GM18909 (cell line): ENCODE data around the gene IGF1R.

Experiments used
- ATAC-seq: cut with Tn5 transposase; IDR thresholded peaks from one replicate; pipeline ENCODE4 v1.9.1; 2021; ENCODE audit warnings: mild to moderate bottlenecking; ENCODE audit not compliant: unreplicated experiment, poor library complexity

IGF1R gene

GRCh38 chr15:98720577-98721565 lies 72.5 kb downstream of the IGF1R start:
- ATAC-seq: no peak

DNA sequence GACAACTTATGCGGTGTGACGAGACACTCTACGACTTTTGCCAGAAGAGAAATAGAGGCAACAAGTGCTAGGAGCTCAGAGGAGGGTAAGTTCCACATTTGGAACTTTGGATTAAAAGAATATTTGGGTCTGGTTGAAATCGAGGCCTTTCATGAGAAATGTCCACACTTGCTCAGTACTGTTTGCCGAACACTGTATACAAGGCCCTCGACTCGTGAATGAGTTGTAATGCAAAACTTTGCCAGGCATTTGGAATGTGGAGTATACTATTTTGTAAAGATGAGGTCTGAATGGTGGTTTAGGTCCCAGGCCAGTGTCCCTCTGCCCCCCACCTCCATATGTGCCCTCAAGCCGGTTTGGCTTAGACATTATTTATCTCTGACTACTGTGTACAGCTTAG lies 73.9 kb downstream of the IGF1R start:
- no peak for ATAC-seq

DNA sequence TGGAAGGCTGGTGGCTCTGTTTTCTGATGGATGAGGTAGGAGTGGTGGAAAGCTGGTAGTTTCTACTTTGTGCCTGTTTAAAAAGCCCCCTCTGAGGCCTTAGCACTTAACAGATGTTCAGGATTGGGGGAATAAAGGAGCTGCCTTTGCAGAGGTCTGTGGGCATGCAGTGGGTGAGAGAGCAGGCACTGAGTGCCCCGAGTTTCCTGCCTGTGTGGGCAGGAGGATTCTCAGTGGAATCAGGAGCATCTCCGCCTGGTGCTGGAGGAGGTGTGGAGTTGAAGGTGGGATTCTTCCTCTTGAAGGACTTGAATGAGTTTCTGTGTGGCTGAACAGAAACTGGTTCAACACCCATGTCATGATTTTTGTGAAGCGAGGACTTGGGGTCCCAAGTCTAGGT lies 74.3 kb downstream of the IGF1R start:
- ATAC-seq: no peak

DNA sequence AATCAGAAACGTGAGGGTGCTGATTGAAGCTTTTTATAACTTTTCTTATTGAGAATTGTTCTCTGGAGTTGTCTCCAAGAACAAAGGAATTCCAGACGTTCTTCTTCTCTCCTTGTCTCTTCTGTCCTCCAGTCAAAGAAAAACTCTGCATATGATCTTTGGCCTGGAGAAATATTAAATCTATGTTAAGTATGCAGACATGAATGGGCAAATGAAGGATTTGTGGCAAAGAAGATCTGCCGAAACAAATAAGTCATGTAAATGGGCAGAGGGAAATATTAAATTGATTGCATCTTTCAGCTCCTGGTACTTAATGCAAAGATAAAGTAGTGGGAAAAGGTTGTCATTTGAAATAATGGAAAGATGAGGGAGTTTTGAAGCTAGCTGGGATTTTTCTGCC lies 74.9 kb downstream of the IGF1R start:
- ATAC-seq: no peak

DNA sequence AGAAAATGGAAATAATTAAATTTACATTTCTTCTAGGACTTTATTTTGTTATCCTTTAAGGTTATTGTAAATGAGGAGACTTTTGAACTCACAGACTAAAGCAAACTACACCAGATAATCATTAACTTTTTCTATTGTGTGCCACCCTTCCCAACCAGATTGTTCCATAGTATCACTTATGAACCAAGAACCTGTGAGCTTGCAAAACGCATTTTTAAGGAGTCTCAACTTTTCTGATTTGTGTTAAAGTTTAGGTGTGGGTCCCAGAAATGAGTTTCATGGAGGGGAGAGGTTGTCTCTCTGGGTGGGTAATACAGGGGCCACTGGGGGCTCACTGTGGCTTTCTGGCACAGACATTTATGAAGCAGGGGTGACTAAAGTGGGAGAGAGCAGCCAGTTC lies 75.7 kb downstream of the IGF1R start:
- ATAC-seq: no peak

- no peak for ATAC-seq
Observed at GRCh38 chr15:98724494-98724893, 76.2 kb downstream of the IGF1R start.

DNA sequence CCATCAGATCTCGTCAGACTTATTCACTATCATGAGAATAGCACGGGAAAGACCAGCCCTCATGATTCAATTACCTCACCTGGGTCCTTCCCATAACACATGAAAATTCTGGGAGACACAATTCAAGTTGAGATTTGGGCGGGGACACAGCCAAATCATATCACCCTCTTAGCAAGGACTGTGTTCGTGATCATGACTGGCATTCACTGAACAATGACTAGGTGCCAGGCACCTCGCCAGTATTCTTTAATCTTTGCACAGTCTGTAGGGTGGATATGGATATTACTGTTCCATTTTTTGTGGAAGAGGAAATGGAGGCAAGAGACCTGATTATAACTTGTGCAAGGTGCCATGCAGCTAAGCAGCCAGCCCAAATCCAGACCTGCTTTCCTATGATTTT lies 77.5 kb downstream of the IGF1R start:
- no peak for ATAC-seq

DNA sequence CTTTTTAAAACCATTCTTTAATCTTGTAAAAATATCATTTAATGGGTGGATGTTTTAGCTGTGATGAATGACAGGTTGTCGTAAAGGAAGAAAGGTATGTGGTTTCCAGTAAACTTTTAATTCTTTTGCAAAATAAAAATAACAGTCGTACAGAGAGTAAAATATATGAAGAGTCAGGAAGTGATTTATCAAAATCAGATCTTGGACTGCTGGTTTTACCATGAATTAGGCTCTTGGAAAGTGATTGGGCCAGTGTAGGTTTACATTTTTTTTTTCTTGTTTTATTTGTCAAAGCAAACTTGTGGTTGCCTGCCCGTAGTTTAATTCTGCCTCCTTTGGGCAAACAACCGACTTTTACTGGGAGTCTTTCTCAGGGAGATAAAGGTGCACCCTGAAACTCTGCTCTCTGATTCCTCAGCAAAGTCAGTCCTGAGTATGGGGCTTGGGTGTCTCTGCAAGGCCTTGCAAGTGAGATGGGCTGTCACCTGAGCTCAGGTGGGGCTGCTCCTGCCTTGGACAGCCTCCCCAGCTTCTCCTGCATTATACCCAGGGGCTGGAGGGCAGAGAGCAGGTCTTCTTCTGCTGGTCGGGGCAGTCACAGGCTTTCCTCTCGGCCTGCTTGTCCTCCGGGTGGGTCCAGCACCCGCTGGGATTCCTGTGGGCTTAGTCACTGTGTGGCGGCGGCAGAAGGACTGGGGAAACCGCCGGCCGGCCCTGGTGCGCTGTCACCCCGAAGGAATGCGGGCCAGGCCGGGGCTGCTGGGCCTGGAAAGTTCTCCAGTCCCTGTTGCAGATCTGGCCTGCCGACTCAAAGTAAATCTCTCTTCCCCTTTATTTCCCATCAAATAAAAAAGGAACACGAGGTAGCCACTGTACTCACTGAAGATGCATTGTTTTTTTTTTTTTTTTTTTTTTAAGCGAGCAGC lies 79.0 kb downstream of the IGF1R start:
- ATAC-seq: no peak

DNA sequence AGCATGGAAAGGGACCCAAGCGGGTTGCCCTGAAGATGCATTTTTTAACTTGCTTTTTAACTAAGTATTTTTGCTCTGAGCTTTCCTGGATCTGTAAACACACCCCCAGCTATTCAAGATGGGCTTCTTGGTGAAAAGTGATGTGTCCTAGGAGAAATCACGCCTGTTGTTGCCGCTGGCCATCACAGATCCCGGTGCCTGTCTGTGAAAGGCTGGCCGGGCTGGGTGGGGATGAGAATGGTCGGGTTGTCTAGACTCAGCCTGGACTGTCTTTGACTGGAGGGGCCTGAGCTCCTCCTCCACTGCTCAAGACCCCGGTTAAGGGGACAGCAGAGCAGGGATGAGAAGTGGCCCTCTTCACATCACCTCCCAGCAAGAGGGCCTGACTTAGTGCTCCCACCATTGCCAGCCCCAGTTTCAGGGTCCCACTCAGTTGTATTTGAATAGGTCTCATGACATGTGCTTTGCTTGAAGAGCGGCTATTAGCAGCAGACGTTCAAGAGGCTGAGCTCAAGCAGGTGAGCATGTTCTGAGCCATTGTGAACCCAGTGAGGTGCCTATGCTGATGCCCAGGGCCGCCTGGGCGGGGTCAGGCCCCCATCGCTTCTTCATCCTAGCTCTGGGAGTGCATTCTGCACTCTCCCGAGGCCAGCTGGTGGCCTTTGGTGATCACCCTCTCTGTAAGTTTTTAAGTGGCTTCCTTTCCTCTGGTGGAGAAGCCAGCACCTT lies 79.9 kb downstream of the IGF1R start:
- ATAC-seq: no peak

- no peak for ATAC-seq
Observed at GRCh38 chr15:98728811-98729160, 80.4 kb downstream of the IGF1R start.

DNA sequence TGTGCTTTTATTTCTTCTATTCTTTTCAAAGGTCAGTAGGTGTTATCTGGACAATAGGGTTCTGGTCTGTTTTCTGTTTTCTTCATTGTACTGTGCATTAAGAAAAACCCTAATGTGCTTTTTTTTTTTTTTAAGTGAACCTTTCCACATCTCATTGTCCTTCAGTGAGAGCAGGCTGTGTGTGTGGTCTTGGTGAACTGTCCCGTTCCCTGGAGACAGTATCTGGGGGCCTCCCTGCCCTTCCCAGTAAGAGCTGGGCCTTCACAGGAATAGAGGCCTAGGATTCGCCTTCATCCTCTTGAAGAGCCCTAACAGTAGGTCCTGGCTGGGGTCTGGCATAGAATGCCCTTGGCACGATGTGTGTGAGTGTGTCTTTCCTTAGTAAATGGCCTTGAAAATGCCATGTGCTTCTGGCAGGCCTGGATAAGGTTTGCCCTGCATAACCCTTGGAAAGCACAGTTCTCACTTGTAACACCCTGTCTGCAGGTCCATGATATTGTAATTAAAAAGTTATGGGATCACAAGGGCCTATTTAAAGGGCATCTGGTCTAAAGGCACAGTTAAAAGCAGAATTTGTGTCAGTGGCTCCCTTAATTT lies 81.2 kb downstream of the IGF1R start:
- no peak for ATAC-seq

- no peak for ATAC-seq
Observed at GRCh38 chr15:98730860-98731711, 82.7 kb downstream of the IGF1R start.

DNA sequence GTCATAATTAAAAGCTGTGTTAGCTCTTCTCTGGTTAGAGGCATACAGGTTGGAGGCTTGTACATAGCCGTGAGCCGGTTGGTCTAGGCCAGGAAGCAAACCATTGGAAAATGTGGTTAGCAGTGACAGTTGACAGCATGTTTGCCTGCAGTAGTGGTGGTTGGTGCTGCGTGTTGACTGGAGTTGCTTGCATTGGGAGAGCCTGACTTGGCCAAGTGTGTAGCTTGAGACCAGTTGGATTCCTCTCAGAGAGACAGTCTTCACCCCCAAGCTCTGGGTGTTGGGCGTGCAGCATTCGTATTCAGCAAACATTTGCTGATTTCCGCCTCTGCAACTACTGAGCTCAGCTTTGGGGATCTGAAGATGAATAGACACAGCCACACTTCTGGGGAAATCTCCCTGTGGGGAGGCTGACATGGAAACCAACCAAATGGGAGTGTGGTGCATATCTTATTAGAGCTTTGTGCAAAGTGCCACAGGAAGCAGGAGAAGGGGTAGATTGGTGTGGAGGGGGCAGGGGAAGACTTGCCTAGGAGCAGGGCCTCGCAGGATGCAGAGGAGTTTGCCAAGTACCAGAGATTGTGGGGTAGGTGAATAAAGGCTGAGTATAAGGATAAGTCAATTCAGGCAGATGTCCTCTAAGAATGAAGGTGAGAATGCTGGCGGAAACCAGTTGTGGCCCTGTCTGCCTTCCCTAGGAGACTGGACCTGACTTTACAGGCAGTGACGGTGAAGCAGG lies 83.5 kb downstream of the IGF1R start:
- no peak for ATAC-seq

DNA sequence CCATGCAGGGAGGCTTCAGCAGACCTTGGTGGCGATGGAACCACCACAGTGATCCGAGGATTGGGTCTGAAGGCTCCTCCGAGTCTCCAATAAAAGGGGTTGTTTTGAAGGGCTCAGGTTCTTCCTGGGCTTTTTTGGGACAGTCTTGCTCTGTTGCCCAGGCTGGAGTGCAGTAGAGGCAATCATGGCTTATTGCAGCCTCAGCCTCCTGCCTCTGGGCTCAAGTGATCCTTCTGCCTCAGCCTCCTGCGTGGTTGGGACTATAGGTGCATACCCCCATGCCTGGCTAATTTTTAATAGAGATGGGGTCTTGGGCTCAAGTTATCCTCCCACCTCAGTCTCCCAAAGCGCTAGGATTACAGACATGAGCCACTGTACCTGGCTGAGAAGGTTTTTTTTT lies 84.8 kb downstream of the IGF1R start:
- ATAC-seq: no peak

GRCh38 chr15:98734466-98735199 lies 86.3 kb downstream of the IGF1R start:
- ATAC-seq: peak; percentile 41

DNA sequence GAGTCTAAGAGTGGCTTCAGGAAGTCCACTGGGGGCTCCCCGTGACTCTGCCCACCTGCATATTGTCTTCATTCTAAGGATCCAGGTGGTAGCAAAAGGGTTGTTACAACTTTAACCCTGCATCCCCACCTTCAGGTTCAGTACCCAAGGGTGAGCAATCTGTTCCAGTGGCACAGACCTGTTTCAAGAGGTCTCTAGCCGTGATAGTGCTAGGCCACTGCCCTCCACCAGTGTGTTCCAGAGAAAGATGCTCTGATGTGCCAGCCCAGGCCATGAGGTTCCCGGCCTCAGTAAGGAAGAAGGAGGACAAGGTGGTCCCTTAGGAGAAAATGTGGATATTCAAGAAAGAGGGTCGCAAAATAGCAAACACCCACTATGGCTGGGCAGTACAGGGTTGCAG lies 87.0 kb downstream of the IGF1R start:
- ATAC-seq: no peak

DNA sequence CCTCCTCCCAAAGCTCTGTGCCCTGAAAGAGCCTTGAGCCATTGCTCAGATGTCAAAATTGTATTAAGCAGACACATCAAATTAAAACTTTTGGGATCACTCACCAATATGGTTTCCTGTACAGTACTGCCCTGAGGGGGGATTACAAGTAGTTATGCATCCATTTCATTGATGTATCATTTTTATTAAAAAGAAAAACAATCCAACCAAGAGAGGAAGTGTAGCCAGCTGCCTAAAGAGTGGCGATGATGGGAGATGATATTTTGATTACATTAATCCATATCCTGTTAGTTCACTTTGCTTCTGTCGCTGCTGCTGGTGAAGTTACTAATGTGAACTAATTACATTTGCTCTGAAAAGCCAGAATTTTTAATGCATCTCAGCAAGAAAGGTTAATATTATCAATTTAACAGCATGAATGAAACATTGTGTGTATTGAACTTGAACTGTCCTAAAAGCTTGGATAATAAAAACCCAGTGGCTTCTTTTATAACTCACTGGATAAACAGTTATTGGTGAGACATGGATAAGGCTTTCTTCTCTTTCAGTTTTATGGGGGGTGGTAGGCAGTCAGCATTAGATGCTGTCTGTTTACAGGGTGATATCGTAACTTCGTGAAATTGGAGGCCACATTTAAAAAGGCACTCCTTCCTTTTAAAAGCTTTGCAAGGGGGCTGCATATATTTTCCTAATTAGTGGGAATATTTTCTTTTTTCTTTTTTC lies 87.7 kb downstream of the IGF1R start:
- ATAC-seq: no peak
